Measurements from ENCODE around the gene VPS13D. TPM values are rescaled to one million over a fixed set of nuclear protein-coding genes. Genes with fewer than 3 reads are reported as not detected.

Gene VPS13D
- polyA plus RNA-seq, 1 of the 3 experiments (the other 2 are of a cell fraction) = 15.0 TPM

- Histone ChIP-seq H3K9me2 (no peaks in the 10 kb centered on the region), H3F3A (replicated peaks; ENCODE audit: insufficient read depth) (no peaks in the 10 kb centered on the region), H3K27me3 (ENCODE audit: insufficient read depth) (no peaks in the 10 kb centered on the region; the same call in 1 of the 2 replicates), H3K79me2 (ENCODE audit: insufficient read depth) (no peaks in the 10 kb centered on the region), H4K20me1 (ENCODE audit: insufficient read depth) (no peaks in the 10 kb centered on the region), H3K9me3 (no peaks in the 10 kb centered on the region), H2AFZ (ENCODE audit: low read depth) (no peak overlapping the region), H3K9ac (no peak overlapping the region), H3K27ac (ENCODE audit: low read depth in 2 of 2, low read length in 1 of 2) (no peak overlapping the region), H3K4me3 (ENCODE audit: low read depth in 2 of 2, low read length in 1 of 2) (no peak overlapping the region), H3K4me1 (ENCODE audit: control insufficient read depth in 1 of 2, insufficient read depth in 2 of 2, low read depth in 1 of 2, low read length in 1 of 2) (no peaks in the 10 kb centered on the region; a peak in 1 of 4 replicates), H3K36me3 (replicated peaks in 1 of 2; ENCODE audit: control insufficient read depth in 1 of 2, insufficient read depth in 2 of 2, low read length in 1 of 2) (no peaks in the 10 kb centered on the region), H3K4me2 (no peak overlapping the region)
- DNase-seq = no peak
- ChIA-PET POLR2A (no interaction called here), CTCF (interaction anchor here (1.2 to 8.8 kb wide), 2 partner anchors 10 to 73 kb away, joined by 4 to 137 read pairs; no protein-coding TSS in a partner anchor)
- 84% methylated on average over 6 of the region's 7 CpGs for WGBS (ENCODE audit: low lambda C conversion rate)
- TF ChIP-seq RAD21 (IDR thresholded peaks at IDR 0.05; ENCODE audit: low read length) = no peak
- TF ChIP-seq REST (IDR thresholded peaks at IDR 0.05; ENCODE audit: low read depth, low read length) = no peak
- TF ChIP-seq EP300 (IDR thresholded peaks at IDR 0.05; ENCODE audit: borderline replicate concordance in 1 of 2, low read depth in 1 of 2, low read length in 1 of 2) = no peak
- TF ChIP-seq GABPA (IDR thresholded peaks at IDR 0.05; ENCODE audit: low read depth) = no peak
- TF ChIP-seq RCOR1 (IDR thresholded peaks at IDR 0.05; ENCODE audit: low read length) = no peak
Observed at GRCh38 chr1:12197483-12197880, 32.3 kb upstream of the VPS13D start.

- CTCF ChIA-PET = interaction anchor here (1.0 to 8.8 kb wide), 3 partner anchors 9 to 76 kb away, joined by 3 to 137 read pairs (median 5); no protein-coding TSS in a partner anchor
- no peak overlapping the region for H3K4me3 ChIP-seq (ENCODE audit: low read depth in 2 of 2, low read length in 1 of 2)
- POLR2A ChIA-PET = no interaction called here
Observed at GRCh38 chr1:12200208-12200607, 29.6 kb upstream of the VPS13D start.

More at GRCh38 chr1:12200208-12200607, 29.6 kb upstream of the VPS13D start:
- Histone ChIP-seq H3K9ac (no peak overlapping the region), H3K9me2 (no peaks in the 10 kb centered on the region), H4K20me1 (ENCODE audit: insufficient read depth) (no peaks in the 10 kb centered on the region), H3K4me2 (no peak overlapping the region), H3K9me3 (no peaks in the 10 kb centered on the region), H3K79me2 (ENCODE audit: insufficient read depth) (no peaks in the 10 kb centered on the region), H3K4me1 (ENCODE audit: control insufficient read depth in 1 of 2, insufficient read depth in 2 of 2, low read depth in 1 of 2, low read length in 1 of 2) (no peaks in the 10 kb centered on the region; a peak in 1 of 4 replicates), H3K36me3 (replicated peaks in 1 of 2; ENCODE audit: control insufficient read depth in 1 of 2, insufficient read depth in 2 of 2, low read length in 1 of 2) (no peaks in the 10 kb centered on the region), H3K27me3 (ENCODE audit: insufficient read depth) (no peaks in the 10 kb centered on the region; the same call in 1 of the 2 replicates), H2AFZ (ENCODE audit: low read depth) (no peak overlapping the region), H3K27ac (ENCODE audit: low read depth in 2 of 2, low read length in 1 of 2) (no peak overlapping the region), H3F3A (replicated peaks; ENCODE audit: insufficient read depth) (no peaks in the 10 kb centered on the region)
- no peak for DNase-seq
- 80% methylated on average over 7 of the region's 7 CpGs for WGBS (ENCODE audit: low lambda C conversion rate)
- no peak for TF ChIP-seq NFIC (IDR thresholded peaks at IDR 0.05; ENCODE audit: borderline replicate concordance)

Measured in SK-N-SH (cell line).